ENCODE results near the gene TNS1.

The TNS1 gene

DNA sequence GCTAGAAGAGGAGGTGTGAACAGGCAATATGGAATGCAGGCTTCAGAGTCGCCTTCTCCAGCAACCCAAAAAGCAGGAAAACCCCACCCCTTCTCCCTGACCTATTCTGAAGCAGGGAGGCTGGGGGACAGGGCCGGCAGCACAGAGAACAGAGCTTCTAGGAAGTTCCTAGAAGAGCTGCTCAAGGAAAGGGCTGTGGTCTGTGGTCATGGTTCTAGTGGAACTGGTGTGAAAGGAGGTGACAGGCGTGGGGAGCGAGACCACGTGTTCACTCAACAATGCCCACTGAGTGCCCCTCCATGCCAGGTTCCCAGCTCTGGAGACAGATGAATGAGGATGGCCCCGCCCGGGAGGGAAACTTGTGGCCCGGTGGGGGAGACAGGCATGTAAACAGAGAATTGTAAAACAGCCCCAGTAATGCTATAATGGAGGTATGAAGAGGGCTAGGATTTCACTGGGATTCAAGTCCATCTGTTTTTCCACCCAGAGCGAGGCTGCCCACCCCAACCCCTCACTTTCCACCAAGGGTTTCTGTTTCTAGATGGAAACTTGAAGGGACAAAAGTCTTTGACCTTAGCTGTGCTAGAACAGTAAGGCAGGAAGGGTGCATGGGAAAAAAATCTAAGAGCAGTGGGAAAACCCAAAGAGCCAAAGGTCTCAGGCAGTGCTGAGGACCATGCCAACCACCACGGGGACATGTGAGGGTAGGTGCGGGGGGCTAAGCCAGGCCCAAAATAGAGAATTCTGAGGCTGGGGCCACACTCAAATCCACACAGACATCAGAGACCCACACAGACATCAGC, 71.8 kb downstream of the TNS1 start:
- no peak for DNase-seq (ENCODE audit: low spot score)

DNA sequence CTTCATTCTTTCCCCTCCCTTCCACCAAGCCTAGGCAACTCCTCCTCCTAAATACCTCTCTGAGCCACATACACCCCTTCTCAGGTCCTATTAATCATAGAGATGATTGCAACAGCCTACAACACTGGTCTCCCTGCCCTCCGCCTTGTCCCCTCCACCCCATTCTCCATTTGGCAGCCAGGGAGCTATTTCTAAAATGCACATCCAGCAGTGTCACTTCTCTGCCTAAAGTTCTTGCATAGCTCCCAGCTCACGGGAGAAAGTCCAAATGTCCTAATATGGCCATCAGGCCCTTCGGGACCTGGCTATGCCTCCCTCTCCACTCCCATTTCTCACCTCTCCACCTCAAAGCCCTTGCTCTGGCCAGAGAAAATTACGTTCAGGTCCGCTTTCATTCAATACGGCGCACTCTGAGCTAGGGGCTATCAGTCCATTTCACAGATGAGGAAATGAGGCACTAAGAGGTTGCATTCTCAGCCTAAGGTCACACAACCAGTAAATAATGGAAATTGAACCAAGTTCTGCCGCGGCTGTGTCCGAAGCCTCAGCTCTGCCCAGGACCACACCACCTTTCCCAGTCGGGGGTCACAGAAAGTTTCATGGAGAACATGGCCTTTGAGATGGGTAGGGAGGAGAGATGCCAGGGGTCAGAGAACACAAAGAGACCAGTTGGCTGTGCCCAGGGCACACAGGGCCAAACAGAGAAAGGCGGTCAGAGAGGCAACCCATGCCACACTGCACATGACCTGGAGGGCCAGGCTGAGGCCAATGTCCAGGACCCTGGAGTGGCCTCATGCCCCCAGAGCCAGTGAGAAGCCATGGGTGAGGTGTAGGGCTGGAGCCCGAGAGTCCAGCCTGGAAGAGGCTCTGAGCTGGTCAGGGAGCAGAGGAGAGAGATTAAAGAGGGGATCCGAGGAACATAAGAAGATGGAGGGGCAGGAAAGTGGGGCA, 72.8 kb downstream of the TNS1 start:
- DNase-seq (ENCODE audit: low spot score) = no peak

DNA sequence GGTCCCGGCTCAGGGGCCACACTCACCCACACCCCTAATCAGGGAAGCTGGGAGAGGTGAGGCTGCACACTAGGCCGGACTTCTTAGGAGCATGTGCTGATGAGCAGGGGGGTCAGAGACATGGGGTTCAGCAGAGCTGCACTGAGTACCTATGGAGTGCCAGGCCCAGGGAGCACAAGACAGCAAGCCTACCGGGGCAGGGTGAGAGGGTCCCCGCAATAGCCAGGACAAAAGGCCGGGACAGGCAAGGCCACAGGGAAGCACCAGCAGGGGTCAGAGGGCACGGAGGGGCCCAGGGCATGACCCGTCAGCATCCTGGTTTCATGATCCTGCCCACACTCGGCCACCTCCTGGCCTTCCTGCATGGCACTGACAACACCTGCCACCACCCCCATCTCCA, 73.5 kb downstream of the TNS1 start:
- DNase-seq (ENCODE audit: low spot score) = no peak

GRCh38 chr2:217928324-217929181, 74.2 kb downstream of the TNS1 start:
- no peak for DNase-seq (ENCODE audit: low spot score)

GRCh38 chr2:217927601-217928323, 75.0 kb downstream of the TNS1 start:
- no peak for DNase-seq (ENCODE audit: low spot score)

DNA sequence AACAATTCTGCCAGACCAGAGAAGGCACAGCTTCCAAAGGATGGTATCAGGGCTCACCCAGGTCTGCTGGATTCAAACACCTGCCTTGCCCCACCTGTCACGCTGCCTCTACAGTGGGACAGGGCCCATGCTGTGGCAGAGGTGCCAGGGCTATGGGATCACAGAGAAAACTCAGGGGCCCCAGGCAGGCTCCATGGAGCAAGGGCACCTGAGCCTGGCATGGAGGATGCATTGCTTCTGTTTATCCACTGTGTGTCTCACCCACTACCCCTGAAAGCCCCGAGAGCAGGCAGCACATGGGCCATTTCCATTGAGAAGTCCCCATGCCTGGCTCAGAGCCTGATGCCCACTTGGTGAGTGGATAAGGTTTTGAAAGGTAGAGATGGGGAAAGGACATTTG, 76.0 kb downstream of the TNS1 start:
- no peak for DNase-seq (ENCODE audit: low spot score)

GRCh38 chr2:217924346-217924901, 78.4 kb downstream of the TNS1 start:
- no peak for DNase-seq (ENCODE audit: low spot score)

- no peak for DNase-seq (ENCODE audit: low spot score)
Measured at GRCh38 chr2:217923007-217923686, 79.6 kb downstream of the TNS1 start.

- DNase-seq (ENCODE audit: low spot score) = no peak
Measured at GRCh38 chr2:217922101-217923006, 80.4 kb downstream of the TNS1 start.

DNA sequence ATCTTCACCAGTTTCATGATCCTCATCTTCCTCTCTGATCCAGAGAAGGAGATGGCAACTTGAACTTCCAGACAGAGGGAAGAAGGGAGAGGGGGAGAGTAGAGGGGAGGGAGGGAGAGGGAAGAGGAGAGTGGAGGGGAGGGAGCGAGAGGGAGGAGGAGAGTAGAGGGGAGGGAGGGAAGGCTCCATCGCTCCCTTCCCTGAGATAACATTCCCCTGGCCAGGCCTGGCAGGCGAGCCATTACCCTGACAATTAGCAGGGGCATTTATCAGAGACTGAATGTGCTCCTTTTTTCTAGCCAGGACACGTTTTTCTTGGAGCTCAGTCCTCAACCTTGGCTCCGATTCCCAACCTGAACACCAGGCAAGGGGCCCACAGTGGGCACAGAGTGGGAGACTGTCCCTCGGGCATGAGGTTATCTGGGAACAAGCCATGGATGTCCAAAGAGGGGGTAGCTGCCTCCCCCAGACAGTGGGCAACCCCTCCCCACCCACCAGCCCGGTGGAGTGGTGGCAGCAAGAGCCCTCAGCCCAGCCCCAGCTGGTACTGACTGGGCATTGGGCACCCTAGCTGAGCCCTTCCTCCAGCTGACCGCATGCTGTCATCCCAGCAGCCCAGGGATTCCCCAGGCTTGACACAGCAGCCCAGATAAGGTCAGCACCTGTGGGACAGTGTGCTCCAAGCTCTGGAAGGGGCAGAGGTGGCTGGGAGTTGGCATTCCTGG, 81.8 kb downstream of the TNS1 start:
- peak; percentile 50 for DNase-seq (ENCODE audit: low spot score)

DNA sequence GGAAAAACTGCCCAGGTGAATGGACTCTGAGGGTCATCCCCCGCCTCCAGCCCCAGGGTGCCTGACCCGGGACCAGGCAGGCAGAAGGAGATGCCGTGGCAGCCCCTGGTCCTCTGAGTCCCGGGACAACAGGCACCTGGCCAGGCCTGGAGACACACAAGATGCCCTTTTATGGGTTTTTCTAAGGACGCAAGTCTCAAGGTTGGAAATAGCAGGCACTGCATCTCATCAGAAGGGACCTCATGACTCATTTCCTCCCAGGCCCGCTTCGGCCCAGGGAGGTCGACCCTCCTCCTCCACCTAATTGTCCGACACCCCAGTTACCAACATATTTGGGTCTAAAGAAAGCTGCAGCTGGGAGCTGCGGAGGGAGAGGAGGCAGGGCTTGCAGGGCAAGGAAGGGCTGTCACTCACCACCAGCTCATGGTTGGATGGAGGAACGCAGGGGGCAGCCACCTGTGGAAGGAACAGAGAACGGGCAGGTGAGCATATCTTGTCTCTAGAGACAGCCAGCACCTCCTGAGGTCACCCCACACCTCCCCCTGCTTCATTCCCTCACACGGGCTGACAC, 82.9 kb downstream of the TNS1 start:
- no peak for DNase-seq (ENCODE audit: low spot score)

- DNase-seq (ENCODE audit: low spot score) = no peak
Measured at GRCh38 chr2:217919204-217919603, 83.6 kb downstream of the TNS1 start.

- DNase-seq (ENCODE audit: low spot score) = no peak
Measured at GRCh38 chr2:217918308-217919024, 84.3 kb downstream of the TNS1 start.

DNA sequence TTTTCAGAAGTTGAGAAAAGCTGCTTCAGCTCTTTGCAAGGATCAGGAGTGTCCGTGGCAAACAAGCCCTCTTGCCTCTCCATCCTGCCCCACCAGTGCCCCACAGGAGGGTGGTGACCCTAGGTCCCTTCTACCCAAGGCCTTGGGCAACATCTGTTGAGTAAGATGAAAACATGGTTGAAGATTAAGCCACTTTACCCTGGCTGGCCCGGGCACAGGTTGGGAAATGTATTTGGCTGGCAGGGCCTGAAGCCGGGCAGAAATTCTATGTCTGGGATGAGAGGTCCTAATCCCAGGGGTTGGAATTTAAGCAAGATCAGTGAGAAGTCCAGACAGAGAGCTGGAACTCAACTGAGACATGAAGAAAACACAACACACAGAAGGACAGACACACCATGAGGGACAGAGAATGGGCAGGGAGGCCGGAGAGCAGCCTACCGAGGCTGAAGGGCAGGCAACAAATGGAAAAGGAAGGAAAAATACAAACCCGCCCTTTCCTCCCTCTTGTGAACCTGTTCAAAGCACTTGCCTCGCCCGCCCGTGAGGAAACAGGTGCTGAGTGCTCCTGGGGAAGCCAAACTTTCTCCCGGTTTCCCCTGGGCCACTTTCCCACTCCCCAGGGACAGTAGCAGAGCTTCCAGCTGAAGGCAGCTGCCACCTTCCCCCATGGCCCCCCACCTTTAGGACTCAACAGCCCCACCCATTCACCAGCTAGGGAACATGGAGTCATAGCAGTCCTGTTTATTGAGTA, 86.1 kb downstream of the TNS1 start:
- no peak for DNase-seq (ENCODE audit: low spot score)

DNA sequence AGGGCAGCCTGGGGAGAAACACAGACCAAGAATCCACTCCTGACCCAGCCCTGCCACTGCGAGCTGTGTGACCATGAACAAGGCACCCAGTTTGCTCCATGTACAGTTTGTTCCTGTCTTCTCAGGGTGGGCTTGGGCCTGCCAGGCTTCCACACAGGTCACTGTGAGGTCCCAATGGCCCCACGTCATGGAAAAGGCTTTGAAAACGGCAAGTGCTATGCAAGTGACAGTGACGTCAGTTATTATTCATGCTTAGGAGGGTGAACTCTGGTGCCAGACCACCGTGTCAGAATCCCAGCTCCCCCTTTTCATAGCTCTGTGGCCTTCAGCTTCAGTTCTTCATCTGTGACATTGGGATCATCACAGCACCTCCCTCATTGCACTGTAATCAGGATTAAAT, 87.1 kb downstream of the TNS1 start:
- no peak for DNase-seq (ENCODE audit: low spot score)

- no peak for DNase-seq (ENCODE audit: low spot score)
Measured at GRCh38 chr2:217914878-217915277, 87.9 kb downstream of the TNS1 start.

- no peak for DNase-seq (ENCODE audit: low spot score)
Measured at GRCh38 chr2:217914078-217914477, 88.7 kb downstream of the TNS1 start.

Measured in SK-N-DZ (cell line).